G401.6 (cell line): ENCODE results near the gene KNG1.

Experiments used
- FAIRE-seq: peaks from 2 replicates; lab custom pipeline; 2012; peaks lifted over from hg19 to GRCh38; lab: Jason Lieb, UNC

Gene KNG1

DNA sequence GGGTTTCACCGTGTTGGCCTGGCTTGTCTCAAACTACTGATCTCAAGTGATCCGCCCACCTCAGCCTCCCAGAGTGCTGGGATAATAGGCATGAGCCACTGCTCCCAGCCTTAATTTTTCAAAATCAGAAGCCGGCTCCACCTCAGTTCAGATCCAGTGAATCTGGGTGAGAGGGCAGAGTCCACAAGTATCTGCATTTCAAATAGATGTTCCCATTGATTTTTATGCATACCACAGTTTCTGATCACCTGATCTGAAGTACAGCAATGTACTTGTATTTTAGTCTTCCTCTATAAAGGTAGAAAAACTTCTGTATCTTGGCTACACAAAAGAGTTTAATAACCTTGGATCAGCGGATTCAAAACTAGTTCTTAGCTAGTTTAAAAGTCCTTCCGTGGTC lies 62.0 kb downstream of the KNG1 start:
- FAIRE-seq: no peak

DNA sequence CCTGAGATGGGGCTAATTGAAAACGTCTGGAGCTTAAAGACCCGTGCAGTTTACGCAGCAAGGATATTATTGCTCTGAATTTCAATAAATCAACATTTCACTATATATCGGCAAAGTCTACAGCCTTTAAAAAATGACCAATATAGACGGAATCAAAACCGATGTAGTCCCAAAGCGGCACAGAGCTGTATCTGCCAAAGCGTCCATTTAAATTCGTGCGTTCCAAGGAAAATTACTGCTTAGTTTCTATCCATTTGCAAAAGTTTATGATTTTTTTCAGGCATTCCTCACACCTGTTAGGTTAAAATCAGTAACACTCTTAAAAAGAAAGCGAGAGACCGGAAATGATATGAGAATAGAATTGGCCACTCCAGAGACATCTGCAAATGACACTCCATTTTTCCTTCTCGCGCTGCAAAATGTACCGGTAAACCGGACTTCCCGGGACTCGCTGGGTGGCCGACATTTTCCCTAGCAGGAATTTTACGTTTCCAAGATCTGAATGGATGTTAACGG lies 65.4 kb downstream of the KNG1 start:
- FAIRE-seq: no peak

DNA sequence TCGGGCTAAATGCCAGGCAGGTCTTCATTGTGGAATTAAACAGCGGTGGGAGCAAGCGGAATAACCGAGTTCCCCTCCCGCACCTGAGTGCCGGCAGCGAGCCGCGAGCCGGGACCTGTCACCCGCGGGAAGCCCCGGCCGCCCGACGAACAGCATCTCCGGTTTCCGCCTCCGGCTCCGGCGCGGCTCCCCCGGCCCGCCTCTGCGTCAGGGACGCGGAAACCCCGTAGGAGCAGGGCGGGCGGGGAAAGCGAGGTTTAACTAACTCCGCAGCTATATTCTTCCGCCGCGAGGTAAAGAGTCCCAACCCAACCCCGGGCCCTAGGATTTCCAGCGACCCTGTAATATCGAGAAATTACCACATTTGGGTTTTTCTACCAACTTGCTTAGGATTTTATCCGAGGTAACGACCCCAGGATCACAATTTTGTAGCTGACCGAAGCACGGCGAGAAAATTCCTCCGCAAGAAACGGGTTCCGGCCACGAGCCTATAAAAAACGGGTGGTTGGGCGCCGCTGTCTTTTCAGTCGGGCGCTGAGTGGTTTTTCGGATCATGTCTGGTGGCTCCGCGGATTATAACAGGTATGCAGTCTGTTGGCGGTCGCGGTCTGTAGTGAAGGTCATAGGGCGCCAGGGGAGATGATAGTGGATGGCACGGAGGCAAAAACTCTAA lies 66.0 kb downstream of the KNG1 start, which contains the start of gene EIF4A2:
EIF4A2 (plus strand) TSS at position 520 of the 673 bp plus-strand sequence; CDS start at position 554, 34 bp downstream.
- FAIRE-seq: no peak

DNA sequence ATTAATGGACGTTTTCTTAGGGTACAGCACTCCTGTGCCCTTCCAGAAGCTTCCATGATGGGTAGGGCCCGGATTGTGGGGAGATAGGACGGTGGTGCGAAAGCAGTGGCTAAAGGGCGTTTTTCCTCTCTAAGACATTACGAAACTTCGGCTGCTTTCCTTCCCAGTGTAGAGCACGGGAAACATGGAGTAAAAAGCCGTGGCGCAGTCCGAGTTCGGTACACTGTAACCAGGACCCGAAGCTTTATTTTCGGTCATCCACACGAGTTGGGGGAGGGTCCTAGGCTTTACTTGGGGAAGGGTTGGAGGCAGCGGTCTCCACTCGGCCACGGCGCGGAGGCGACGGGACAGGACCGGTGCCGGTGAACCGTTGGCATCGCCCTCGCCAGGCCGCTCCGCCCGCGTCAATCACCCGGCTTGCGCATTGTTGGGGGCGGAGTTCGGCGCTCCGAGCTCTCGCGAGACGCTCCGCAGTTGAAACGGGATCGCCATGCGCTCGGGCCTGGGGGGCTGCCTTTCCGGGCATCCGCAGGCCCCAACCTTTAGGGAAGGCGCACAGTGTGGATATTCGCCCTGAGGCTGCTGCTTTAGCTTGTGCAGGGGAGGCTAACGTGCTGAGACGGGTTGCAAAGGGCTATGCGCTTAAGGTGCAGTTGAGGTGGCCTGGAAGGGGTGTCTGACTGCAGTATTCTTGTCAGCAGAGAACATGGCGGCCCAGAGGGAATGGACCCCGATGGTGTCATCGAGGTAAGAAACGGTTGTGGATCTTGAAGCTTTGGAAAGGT lies 66.8 kb downstream of the KNG1 start:
- FAIRE-seq: no peak

DNA sequence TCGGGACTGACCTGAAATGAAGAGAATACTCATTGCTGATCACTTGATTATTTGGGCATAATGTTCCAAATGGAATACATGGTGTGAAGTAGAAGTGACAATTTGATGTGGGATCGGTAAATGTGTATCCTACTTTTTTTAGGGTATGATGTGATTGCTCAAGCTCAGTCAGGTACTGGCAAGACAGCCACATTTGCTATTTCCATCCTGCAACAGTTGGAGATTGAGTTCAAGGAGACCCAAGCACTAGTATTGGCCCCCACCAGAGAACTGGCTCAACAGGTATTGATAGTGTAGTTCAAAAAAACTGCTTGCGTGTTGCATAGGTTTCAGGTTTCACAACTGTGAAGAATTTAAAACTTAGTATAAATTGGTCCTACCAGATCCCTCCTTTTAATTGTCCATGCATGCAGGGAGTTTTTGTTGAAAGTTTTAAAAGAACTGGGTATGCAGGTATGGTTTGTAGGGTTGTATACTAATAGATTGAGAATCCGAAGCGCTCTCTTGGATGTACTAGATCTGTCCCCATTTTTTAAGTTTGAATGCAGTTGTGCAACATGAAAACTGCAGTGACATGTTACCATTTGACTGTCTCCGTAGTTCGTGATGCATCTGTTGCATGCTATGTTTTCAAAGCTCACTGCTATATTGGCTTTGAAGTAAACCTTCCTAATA lies 67.8 kb downstream of the KNG1 start:
- FAIRE-seq: no peak

DNA sequence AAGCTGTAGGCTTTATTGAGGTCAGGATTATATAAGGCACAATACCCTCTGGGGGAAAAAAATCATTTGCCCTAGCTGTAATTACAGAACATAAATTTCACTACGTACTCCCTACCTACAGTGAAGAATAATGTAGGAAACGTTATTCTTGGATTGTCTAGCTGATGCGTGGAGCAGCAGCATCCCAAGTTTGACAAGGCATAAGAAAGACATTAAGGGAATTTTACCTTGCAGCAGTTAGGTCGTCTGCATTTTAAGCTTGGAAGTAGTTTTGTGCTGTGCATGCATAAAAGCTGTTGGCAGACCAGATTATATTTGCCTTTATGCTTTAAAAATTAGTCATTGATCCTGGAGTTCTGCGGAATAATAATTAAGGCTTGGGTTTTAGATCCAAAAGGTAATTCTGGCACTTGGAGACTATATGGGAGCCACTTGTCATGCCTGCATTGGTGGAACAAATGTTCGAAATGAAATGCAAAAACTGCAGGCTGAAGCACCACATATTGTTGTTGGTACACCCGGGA lies 68.4 kb downstream of the KNG1 start:
- FAIRE-seq: no peak

DNA sequence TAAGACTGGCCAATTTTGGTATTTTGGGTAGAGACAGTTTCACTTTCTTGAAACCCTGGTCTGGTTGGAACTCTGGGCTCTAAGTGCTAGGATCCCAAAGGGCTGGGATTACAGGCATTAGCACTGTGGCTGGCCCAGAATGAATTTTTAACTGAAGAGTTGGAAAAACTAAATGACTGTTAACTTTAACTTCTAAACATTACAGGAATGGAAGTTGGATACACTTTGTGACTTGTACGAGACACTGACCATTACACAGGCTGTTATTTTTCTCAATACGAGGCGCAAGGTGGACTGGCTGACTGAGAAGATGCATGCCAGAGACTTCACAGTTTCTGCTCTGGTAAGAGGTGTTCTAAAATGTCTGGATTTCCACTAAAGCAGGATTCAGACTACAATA lies 69.8 kb downstream of the KNG1 start:
- no peak for FAIRE-seq

DNA sequence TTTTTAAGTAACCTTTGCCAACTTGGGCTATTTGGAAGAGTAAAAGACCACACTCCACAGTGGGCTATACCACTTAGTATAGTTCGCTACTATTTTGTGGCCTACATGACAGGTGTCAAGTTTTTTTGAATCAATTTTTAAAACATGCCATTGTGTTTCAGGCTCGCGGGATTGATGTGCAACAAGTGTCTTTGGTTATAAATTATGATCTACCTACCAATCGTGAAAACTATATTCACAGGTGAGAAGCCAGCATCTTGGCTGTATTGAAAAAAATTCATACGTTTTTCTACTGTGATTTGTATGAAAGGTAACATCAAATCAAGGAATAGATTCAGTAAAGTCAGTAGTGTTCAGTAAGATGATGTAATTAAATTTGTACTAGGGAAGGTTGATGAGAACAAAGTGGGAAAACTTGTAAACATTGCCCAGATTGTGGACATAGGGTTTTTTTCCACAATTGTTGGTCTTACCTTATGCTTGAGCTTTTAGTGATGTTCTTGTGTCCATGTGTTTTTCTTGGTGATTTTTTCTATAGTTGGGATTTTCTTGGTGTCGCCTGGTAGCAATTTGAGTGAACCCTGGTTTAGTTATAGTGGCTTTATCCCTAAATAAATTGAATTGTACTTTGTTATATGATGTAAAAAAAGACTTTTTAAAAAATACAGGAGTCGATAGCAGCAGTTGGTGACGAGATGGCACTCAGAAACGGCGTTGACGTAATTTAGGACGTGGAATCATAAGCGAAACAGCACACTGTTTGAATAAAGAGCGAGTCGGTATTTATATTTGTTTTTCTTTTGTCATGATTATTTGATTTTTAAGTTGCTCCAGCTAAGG lies 70.7 kb downstream of the KNG1 start:
- FAIRE-seq: peak; percentile 69

DNA sequence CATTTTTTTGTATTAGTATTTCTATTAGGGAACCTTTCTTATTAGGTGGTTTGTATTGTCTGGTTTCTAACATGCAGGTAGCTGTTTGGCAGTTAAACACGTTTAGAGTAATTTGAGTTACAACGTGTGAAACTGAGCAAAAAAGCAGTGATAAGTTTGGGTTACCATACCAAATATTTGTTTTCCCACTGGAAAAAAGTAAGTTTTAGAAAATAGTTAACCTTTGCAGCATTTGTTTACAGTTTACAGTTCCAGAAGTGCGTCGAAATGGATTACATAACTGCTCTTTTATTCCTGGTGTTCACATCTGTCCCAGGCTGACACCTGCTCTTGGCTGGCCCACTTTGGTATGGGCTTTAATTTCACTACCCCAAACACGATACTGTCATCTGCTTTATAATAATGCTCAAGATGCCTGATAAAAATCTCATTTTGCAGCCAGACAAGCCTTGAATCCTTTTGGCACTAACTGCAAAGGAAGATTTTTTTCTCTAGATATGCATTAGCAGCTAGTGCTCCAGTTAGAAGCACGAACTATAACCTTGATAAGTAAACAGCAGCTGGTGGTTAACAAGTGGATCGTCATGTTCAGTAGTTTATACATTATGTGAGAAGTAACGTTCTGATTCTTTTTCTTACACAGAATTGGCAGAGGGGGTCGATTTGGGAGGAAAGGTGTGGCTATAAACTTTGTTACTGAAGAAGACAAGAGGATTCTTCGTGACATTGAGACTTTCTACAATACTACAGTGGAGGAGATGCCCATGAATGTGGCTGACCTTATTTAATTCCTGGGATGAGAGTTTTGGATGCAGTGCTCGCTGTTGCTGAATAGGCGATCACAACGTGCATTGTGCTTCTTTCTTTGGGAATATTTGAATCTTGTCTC lies 71.6 kb downstream of the KNG1 start:
- FAIRE-seq: no peak

DNA sequence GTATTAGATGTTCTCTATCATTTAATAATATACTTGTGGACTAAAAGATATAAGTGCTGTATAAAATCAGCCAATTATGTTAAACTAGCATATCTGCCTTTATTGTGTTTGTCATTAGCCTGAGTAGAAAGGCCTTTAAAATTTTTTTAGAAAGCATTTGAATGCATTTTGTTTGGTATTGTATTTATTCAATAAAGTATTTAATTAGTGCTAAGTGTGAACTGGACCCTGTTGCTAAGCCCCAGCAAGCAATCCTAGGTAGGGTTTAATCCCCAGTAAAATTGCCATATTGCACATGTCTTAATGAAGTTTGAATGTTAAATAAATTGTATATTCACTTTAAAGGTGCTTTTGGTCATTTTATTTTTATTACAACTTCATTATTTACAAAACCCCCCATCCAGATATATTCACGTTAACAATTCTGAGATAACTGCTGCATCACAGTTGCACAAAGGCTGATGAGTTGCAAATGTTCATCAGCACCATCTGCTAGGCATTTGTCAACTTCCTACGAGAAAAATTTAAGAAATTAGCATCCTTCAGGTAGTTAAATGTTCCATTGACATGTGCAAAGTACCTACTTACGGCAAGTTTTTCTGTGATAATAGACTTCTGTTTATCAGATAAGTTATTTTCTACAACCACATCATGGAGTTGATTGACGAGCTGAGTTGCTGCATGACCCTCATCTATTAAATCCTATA lies 72.5 kb downstream of the KNG1 start:
- FAIRE-seq: no peak

DNA sequence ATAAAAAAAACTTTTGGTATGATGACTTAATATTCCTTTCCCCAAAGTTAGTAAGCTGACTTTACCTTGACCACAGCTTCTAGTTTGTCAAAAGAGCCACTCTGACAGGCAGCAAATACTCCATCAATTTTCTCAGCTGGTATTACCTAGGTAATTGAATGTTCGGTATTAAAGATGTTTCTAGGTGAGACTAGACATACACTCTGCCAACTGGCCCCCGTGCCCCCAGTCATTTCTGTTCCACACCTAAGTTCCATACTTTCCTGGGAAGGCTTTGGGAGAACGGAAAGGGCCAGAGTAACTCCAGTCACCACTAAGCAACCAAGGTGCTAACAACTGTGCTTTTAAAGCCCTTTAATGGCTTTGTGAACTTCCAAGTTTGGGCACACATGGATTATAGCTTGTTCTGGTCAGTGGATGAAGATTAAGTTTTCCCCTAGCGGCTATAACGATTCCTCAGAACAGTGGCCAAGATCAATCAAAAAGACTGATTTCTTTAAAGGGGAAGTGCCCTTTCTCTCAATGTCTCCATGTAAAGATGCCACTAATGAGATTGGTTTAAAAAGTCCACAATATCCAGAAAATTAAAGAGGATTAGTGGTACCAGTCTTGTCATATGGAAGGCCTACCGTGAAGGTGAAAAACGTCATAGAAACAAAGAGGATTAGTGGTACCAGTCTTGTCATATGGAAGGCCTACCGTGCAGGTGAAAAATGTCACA lies 73.3 kb downstream of the KNG1 start:
- peak; percentile 99 for FAIRE-seq
